GM19397 (cell line): Measurements from ENCODE around the gene PLOD3.

ENCODE experiments used
- ATAC-seq: cut with Tn5 transposase; IDR thresholded peaks from one replicate; pipeline ENCODE4 v1.9.1; 2021; ENCODE audit warnings: mild to moderate bottlenecking, moderate library complexity; ENCODE audit not compliant: unreplicated experiment

The PLOD3 gene

DNA sequence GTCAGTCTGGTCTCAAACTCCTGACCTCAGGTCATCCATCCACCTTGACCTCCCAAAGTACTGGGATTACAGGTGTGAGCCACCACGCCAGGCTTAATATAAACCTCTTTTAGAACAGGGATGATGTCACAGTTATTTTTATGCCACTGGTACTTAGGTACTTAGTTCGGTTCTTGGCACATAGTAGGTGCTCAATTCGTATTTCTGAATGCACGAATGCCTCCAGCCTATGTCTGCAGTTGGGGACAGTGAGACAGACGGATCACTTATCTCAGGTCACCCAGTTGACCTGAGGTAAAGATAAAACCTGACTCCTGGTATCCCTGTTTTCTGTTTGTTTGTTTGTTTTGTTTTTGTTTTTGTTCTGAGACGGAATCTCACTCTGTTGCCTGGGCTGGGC is 31.2 kb downstream of the PLOD3 start:
- ATAC-seq: no peak

DNA sequence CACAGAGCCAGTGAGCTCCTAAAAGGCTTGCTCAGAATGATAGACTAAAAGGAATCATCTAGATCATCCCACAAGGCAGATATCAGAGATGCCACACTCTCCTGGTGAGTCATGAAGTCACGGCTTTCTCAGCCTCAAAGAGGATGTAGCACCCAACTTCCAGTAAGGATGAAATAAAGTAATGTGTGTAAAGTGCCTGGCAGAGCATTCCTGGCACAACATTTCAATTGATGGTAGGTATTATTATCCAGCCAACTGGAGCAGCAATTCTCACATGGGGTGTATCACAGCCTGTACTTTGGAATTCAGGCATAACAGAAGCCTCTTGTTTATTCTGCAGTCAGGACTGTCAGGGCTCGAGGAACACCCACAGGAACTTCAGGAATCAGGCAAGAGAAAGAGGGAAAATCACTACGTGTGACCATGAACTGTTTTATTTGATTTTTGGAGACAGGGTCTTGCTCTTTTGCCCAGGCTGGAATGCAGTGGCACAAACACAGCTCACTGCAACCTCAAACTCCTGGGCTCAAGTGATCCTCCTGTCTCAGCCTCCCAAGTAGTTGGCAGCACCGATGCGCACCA is 32.0 kb downstream of the PLOD3 start:
- no peak for ATAC-seq

DNA sequence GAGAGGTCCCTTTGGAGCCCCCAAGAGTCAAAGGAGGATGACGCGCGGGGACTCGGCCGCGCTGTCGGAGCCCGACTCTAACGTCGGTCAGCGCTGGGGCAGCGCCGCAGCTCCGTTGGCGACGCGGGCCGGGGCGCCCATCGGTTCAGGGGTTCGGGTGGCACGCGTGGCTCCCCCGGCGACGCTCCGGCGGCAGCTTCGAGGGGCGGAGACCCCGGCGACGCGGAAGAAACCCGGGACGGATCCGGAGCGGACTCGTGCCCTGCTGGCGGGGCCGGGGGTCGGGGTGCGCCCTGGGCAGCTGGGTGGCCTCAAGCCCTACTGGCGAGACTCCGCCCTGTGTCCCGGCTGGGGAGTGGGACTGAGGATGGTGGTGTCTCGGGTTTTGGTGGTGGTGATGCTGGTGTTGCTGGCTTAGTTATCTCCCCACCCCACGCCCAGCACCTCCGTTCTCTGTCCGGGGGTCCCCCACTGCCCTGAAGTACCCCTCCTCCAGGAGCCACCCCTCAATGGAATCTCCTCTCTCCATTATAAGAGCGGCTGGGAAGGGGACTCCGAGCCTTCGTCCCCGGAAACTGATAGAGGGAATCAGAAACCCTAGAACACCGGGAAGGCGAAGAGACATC is 37.1 kb downstream of the PLOD3 start, which contains the start of gene NAT16:
TSS of gene NAT16 (minus strand) at position 164 of the 626 bp plus-strand sequence. CDS start 5,486 bp downstream, outside the sequence.
- ATAC-seq: no peak

DNA sequence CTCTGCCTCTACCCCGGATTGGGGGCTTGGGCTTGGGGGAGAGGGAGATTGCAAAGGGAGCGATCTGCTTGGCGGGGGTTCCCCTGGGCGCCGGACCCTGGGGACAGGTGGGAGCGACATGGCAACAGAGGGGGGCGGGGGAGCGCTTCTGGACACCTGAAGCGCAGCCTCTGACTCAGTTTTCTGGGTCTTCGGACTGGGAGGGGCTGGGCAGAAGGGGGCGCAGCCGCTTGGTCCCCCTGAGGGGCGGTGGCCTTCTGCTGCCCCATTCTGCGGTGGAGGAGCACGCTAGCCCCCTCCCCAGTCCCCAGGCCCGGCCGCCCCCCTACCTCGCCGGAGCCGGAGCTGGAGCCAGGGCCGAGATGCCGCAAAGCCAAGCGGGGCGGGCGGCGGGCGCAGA is 37.7 kb downstream of the PLOD3 start:
- ATAC-seq: no peak

DNA sequence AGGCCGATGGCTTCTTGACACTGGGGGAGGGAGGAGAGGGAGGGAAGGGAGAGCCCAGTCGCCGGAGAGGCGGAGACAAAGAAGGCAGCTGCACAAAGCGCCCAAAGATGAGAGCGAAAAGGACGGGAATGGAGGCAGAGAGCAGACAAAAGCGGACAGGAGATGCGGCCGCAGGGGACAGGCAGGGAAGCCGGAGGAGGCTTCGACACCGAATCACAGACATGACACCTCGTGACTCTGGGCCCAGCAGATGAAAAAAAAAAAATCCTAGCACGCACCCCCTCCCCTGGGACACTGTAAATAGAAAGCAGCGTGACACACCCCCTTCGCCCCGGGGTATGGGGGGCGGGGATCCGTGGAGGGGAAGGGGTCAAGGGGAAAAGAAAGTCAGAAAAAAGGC is 38.3 kb downstream of the PLOD3 start:
- ATAC-seq: no peak

DNA sequence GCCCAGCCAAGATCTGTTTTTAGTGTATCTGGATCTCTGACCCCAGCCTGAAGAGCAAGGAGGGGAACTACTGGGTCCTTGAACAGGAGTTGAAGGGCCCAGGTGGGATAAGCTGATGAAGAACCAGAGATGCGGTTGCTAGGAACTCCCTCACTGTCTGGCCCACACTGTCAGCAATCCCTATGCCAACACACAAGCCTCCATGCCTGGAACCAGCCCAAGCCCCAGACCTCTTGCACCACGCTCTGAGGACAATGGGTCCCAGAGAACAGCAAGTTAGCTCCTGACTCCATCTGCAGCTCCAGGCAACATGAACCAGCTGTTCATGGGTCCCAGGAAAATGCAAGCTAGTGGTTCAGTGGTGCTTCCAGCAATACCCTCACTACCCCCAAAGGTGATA is 39.7 kb downstream of the PLOD3 start:
- ATAC-seq: no peak

DNA sequence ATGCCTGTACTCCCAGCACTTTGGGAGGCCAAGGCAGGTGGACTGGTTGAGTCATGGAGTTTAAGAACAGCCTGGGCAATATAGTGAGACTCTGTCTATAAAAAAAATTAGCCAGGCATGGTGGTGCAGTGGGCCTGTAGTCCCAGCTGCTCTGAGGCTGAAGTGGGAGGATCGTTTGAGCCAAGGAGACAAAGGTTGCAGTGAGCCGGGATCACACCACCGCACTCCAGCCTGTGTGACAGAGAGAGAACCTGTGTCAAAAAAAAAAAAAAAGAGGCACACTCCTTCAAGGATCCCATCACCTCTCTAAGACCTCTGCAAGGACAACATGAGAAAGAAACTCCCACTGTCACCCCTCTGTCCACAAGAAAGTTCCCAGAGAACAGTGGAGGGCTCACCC is 41.7 kb downstream of the PLOD3 start:
- ATAC-seq: no peak

DNA sequence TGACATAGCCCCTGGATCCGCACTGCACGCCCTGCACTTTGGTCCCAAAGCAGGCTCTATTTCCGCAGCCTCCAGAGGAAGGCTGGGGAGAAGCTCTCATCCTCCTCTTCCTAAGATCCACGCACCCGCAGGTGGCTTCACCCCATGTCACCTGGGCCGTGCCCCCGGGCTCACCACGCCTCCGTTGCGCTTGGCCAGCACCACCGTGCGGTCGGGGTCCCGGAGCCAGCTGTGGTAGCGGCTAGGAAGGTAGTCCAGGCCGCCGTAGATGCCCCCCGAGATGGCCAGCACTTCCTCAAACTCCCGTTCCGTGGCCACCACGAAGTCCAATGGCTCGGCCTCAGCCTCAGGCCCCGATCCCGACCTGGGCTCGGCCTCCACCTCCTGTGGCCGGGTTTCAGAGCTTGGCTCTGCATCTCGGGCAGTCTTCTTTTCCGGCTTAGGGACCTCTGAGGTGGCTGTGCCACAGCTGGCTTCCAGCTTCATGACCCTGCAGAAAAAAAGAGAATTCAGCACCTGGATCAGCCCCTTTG is 43.0 kb downstream of the PLOD3 start:
- no peak for ATAC-seq

DNA sequence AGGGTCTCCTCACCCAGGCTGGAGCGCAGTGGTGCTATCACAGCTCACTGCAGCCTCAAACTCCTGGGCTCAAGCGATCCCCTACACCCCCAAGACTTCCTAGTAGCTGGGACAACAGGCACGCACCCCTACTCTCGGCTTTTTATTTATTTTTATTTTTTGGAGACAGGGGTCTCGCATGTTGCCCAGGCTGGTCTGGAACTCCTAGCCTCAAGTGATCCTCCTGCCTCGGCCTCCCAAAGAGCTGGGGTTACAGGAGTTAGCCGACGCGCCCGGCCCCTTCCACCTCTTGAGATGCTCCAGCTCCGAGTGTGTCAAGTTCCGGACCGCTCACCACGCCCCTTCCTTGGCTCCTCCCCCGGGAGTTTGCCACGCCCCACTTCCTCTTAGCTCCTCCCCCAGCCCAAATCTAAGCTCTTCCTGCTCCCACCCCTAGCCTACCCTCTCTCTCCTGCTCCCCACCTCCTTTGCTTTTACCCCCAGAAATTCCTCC is 43.6 kb downstream of the PLOD3 start:
- no peak for ATAC-seq

DNA sequence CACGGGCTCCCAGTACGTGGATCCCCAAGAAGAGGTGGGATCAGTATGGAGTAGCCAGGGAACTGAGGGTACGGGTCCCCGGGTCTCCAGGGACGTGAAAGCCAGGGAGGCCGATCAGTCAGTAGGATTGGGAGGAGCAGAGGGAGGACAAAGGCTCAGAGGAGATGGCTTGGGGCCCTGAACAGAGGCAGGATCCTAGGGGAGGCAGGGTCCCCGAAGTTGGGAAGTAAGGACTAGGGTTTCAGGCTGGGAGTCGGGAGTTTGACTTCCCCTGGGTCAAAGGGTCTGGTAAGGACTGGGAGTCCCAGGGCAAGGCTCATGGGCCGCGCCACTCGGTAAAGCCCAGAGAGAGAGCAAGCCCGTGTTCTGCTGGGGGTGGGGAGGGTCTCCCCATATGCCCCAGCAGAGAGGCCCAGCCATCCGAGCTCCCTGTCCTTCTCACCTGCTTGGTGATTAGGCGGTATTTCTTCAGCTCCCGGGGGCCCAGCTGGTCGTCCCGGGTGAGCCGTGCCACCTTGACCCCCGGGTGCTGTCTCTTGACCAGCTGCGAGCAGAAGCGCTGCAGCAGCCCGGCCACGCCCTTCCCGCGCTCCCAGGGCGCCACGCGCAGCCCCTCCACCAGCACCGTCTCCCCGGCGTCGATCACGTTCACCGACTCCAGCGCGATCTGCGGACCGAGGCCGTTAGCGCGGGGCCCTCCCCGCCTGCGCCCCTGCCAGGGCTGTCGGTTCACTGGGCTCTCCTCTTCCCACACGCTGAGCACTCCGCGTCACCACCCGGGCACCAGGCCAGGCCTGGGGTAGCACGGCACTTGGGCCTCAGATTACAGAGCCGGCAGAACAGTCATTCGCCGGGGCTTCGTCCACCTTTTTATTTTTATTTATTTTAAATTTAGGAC is 44.3 kb downstream of the PLOD3 start:
- ATAC-seq: no peak

DNA sequence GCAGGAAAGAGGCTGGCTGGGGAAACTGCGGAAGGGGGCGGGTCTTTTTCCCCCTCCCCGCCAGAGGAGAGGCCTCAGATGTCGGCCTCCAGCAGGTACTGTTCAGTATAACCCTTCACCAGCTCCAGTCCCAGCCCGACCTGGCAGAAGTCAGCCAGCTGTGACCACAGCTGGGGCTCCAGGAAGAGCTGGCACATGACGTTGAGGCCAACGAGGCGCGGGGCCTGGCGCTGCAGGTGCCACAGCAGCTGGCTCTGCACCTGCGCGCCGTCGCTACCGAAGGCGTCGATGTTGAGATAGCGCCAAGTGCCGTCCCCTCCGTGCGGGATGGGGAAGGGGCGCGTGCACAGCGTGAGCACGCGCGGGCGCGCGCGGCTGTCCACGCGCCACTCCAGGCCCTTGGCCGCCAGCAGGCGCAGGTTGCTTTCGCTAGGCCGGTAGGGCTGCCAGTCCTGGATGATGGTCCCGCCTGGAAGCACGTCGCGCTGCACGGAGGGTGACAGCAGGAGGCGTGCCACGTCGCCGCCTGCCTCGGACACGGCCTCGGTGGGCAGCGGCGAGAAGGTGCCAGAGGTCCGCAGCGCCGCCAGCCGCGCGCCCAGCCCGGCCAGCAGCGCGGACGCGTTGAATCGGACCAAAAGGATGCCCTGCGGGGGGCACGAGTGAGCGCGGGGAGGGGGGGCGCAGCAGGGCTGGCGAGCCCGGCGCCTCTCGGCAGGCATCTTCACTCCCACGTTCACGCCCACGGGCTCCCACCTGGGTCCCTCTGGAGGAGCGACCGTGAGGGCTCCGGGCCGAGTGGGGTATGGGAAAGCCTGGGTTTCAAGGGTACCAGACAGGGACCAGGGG is 45.2 kb downstream of the PLOD3 start:
- no peak for ATAC-seq

DNA sequence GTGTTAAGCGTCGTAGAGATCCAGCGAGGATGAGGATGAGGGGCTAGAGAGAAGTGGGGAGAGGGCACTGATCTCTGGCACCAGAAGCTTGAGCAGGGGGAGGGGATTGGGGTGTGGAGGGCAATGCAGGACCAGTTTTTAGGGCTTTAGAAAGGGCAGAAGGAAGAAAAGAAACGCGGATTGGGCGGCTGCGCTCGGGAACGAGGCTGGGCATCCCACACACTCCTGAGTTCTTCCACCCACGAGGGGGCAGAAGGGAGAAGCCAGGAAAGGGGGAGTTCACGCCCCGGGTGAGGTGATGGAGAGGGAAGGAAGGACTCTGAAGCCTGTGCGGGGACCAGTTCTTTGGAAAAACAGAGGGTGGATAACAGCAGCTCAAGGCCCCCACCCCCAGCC is 45.9 kb downstream of the PLOD3 start:
- no peak for ATAC-seq

DNA sequence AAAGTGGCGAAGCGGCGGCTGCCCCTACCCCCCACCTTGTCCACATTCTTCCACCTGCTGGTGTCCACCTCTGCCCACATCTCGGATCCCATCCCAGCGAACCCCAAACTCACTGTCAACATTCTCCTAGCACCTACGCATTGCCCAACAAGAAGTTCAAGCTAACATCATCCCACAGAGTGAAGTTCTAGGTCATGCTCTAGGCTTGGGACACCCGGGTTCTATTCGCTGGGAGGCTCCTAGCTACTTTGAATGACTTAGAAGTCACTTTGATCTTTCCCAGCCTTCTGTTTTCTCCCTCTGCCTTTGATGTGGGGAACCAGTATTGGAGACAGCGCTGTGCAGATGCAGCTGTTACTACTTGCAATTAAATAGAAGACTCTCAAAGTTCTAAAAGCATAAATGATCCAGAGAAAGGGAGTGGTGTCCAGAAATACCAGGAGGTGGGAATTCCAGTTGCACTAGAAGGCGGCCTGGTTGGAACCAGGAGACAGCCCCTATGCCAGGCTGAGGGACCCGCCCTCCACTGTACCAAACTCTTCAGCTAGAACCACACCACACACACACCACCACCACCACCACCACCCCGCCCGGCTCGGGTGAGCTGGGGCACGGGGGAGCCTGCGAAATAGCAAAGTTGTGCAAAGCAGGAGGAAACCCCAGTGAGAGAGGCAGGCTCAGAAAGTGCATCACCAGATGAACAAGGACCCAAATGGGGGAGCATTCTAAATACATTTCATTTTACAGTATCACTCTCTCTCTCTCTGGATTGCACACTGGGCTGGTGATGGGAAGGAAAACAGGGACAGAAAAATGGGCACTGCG is 46.6 kb downstream of the PLOD3 start:
- no peak for ATAC-seq

DNA sequence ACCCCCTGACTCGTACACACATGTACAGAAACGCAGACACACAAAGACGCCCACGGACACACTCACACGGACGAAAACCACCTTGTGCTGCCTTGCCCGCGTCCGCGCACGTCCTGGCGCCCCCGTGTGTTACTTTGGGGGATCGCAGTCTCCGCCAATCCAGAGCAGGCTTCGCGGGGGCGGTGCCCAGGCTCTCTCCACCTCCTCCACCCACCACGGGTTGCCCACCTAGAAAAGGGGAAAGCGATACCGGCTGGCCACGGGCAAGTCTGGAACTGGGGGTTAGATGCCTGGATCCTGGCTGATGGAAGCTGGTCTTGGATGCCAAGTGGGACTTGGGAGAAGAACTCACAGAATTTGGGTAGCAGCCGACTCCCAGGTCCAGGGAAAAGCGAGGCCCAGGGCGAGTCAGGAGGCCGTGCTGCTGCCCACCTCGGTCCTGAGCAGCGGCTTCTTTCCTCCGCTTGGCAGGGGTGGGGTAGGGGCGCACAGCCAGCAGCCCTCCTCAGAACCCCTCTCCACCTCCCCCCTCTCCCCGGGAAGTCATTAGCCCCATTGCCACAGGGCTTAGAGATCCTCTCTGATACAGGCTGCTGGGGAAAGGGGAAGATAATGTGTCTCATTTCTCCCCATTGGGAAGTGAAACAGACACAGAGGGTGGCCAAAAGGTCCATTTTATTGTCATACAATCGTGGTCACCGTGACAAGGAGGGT is 47.4 kb downstream of the PLOD3 start:
- ATAC-seq: no peak

DNA sequence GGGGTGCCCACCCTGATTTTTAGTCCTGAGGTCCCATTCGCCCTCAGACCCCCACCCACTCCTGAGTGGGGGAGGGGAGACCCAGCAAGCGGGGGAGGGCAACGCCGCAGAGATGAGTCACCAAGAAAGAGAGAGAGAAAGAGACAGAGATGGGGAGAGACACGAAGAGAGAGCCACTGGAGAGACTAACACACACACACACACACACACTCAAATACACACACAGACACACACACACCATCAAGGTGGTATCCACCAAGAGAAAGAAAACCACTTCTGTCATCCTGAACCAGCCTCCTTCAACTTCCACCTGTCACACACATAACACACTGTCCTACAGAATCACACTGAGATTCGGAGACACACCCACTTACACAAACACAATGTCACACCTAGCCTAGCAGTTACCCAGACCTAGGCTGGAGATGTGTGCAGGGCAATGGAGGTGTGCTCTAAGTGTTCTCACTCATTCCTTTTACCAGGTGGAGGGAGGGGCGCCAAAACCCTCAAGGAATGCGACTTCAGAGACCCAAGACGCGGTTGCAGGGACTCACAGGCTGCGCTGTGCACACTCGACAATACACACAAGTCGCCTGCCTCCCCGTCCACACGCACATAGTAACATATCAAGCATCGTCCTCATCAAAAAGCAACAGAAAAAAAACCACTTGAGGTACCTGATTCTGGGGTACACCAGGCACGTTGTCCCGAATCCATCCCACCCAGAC is 48.1 kb downstream of the PLOD3 start:
- no peak for ATAC-seq

DNA sequence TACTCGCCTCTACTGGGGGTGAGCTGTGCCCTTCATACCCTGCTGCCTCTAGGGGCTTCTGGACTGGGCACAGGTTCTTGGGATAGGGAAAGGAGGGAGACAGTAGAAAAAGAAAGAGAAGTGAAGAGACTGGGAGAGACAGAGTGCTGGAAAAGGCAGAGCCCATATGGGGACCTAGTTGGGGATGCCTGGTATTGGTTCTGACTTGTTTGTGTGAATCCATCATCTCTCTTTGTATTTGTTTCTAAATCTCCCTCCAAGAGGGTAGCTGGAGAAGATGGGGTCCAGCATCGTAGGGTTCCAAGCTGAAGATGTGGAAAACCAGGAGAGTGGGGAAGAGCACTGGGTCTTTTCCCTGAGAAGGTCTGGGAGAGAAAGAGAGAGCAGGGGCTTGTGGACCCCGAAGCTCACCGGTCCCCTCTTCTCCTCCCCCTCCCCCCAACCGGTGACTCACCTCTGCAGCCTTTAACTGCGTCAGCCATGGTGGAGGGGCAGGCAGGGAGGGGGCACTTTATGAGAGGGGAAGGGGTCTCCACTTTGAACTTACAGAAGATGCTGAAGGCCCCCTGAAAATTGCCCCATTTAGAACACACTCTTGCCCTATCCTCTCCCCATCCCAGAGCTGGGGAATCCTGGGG is 48.9 kb downstream of the PLOD3 start:
- ATAC-seq: no peak

DNA sequence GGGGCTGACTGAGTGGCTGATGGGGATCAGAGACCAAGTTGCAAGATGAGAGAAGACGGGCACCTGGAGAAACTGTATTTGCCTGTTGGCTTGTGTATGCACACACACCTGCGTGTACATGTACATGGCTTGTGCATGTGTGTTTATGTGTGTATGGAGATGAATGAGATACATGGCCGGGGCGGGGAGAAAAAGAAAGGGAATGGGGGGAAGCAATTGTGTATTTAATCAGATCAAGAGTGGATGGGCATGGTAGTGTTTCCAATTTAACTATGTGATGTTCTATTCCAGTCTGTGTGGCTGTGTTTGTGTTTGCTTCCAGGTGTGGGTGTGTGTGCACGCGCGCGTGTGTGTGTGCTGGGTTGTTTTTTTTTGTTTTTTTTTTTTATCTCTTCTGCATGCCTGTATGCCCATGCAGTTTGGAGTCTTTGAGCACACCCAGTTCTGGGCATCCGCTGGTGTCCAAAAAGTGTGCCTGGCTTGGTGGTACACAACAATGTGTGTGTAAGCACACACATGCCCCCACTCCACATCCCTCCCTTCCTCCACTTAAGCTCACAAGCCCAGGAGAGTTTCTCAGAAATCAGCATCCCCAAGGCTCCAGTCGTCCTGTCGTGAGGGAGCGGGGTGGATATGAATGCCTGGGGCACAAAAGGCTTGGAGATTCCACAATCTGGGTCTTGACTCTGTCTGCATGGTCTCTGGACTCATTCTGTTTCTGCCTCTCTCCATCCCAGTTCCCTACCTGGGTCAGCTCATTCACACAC is 49.6 kb downstream of the PLOD3 start:
- ATAC-seq: no peak
